GM18519 (cell line): ENCODE measurements around the gene GPX3.

ENCODE experiments used
- ATAC-seq: cut with Tn5 transposase; IDR thresholded peaks from one replicate; pipeline ENCODE4 v1.9.1; 2021; ENCODE audit warnings: mild to moderate bottlenecking, moderate library complexity; ENCODE audit not compliant: unreplicated experiment, low FRiP score

Gene GPX3

GRCh38 chr5:151072630-151073025, 52.2 kb downstream of the GPX3 start:
- no peak for ATAC-seq

DNA sequence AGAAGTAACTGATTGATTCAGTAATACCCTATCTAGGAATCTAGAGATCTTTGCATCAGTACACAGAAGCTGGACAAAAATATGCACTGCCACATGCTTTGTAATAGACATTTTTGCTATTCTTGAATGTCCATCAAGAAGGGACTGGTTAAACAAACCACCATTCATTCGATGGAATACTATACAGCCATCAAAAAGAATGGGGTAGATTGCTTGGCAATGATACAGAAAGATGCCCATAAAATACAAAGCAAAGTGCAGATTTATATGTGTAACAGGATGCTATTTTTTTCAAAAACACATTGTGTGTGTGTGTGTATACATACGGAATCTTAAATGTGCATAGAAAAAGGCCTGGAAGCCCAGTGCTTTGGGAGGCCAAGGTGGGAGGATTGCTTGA, 52.9 kb downstream of the GPX3 start:
- ATAC-seq = no peak

DNA sequence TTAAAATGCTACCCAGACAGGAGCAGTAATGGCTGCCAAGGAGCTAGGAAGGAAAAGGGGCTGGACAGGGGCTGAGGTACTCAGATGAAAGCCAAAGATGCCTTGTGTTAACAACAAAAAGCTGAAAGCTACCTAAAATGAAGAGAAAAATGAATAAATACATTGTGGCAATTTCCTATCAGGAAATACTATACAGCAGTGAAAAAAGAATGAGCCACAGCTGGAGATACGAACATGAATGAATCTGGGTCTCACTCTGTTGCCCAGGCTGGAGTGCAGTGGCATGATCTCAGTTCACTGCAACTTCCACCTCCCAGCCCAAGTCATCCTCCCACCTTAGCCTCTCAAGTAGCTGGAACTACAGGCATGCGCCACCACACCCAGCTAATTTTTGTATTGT, 54.2 kb downstream of the GPX3 start:
- ATAC-seq = no peak

DNA sequence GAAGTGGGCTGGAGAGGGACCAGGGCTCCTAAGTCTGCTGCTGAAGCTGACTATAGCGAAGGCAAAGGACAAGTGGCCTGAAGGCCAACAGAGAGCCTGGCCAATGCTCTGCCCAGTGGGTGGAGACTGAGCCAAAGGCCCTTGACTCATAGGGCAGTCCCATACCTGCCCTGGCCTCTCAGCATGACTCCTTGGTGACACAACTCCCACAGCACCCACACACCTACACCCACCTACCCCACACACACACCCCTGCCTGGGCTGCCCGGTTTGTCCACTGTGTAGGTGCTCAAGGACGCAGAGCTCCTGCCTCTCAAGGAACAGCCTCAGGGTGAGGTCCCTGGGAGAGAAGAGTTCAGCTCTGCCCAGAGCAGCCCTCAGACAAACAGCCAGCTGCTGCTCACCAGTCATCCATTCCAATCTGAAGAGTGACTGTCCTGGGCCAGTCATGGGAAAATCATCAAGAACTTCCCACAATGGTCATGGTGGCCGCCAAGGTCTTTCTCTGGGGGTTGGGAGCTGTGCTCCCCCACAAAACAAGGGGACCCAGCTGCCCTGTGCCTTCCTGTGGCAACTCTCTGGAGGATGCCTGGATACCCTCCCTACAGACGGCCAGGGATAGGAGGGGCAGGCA, 55.4 kb downstream of the GPX3 start:
- no peak for ATAC-seq

DNA sequence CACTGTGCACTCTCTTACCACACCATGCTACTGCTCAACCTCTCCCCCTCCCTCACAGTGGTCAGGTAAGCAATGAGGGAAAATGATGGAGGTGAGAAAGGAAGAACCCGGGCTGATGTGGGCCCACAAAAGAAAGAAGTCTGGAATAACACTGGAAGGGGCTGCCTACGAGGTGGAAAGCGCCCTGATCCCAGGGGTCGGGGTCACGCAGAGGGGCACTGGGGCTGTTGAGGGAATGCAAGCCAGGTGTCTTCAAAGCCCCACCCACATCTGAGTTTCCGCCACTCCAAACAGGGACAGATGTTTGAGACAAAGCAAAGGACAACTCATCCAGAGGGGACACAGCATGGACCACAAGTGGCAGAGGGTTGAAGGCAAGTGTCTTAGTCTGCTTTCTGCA, 56.2 kb downstream of the GPX3 start:
- no peak for ATAC-seq

- ATAC-seq = no peak
These were observed 57.0 kb downstream of the GPX3 start for GRCh38 chr5:151077419-151077818.

DNA sequence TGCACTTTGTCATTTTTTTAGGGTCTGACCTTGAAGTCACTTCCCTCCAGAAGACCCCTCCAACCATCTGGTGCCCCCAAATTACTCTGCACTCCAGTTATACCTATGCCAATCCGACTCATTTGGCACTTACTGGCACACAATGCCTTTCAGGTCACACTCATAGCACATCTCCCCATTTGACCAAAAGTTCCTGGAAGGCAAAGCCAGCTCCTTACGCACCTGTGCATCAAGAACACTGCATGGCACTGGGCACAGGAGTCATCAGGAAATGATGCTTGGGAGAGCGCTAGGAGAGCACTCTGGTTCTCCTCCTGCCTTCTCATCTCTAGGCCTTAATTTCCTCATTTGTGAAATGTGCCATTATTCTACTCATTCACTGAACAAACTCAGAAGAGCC, 57.6 kb downstream of the GPX3 start:
- no peak for ATAC-seq
